ENCODE measurements around the gene MTCL1.

MTCL1 gene

DNA sequence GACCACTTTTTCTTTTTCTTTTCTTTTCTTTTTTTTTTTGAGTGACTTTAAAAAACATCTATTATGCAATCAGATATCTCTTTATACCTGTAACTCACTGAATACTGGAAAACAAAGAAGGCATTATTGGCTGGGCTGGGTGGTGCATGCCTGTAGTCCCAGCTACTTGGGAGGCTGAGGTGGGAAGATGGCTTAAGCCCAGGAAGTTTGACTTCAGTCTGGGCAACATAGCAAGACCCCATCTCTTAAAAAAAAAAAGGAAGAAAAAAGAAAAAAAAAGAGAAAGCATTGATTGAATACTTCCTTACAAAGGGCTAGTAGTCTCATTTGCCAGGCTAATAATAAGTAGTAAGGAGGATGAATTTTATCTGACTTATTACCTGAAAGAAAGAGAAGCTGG lies 2.7 kb upstream of the MTCL1 start:
- Mint-ChIP-seq H3K27me3 (peaks cover 24% of the 10 kb centered on the region), H3K36me3 (no peaks in the 10 kb centered on the region), H3K27ac (no peak overlapping the region), H3K4me1 (ENCODE audit: low read depth) (peaks cover 15% of the 10 kb centered on the region), H3K4me3 (no peak overlapping the region), H3K9me3 (ENCODE audit: low read depth) (no peaks in the 10 kb centered on the region)

DNA sequence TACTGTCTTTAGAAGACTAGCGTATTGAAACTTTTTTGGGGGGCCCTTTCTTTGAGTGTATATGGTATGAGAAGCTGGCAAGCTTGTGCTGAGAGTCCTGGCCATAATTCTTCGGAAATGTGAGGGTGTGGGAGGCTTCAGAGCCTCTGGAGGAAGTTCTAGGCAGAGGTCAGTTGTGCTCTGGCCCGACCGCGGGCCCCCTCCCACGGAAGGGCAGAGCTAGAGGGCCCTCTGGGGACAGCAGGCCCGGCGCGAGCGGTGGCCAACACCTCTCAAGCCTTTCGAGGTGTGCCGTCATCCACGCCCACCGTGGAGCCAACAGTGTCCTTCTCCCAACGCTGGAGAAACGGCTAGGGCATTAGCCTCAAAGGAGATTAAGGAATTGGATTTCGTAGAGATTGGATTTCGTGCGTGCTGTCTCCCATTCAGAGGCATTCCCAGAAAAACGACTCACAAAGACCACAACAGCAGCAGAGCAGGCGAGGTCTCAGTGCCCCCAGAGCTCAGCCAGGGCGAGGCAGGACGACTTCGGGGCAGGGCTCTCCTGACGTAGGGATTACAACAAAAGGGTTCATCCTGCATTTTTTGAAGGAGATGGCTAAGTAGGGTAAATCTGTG lies 2.2 kb upstream of the MTCL1 start:
- Mint-ChIP-seq H3K27ac (no peak overlapping the region), H3K4me1 (ENCODE audit: low read depth) (peaks cover 15% of the 10 kb centered on the region), H3K36me3 (no peaks in the 10 kb centered on the region), H3K9me3 (ENCODE audit: low read depth) (no peaks in the 10 kb centered on the region), H3K4me3 (no peak overlapping the region), H3K27me3 (peaks cover 29% of the 10 kb centered on the region)

DNA sequence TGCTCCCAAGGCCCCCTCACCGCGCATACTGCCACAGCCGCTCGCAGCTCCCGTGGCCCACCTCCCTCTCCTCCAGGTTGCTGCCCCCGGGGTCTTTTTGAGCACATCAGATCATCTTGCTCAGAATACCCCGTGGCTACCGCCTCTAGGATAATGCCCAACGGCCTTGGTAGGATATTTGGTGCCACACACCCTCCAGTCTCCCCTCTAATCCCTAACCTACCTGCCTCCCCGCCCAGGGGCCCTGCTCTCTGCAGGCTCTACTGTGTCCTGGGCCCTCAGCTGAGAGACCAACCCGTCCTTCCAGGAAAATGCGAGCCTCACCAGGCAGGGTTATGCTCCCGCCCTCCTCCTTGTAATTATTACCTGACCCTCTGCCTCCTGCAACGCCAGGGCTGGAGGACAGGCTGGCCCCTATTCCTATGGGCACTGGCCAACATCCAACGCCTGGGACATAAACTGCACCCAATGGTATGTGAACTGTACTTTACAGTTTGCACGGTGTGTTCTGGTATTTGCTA lies 1.5 kb upstream of the MTCL1 start:
- peaks cover 15% of the 10 kb centered on the region for H3K4me1 Mint-ChIP-seq (ENCODE audit: low read depth)
- no peaks in the 10 kb centered on the region for H3K9me3 Mint-ChIP-seq (ENCODE audit: low read depth)
- peak overlapping the region; percentile 88 for H3K4me3 Mint-ChIP-seq
- no peaks in the 10 kb centered on the region for H3K36me3 Mint-ChIP-seq
- H3K27ac Mint-ChIP-seq, result no peak overlapping the region
- H3K27me3 Mint-ChIP-seq, result peaks cover 35% of the 10 kb centered on the region

DNA sequence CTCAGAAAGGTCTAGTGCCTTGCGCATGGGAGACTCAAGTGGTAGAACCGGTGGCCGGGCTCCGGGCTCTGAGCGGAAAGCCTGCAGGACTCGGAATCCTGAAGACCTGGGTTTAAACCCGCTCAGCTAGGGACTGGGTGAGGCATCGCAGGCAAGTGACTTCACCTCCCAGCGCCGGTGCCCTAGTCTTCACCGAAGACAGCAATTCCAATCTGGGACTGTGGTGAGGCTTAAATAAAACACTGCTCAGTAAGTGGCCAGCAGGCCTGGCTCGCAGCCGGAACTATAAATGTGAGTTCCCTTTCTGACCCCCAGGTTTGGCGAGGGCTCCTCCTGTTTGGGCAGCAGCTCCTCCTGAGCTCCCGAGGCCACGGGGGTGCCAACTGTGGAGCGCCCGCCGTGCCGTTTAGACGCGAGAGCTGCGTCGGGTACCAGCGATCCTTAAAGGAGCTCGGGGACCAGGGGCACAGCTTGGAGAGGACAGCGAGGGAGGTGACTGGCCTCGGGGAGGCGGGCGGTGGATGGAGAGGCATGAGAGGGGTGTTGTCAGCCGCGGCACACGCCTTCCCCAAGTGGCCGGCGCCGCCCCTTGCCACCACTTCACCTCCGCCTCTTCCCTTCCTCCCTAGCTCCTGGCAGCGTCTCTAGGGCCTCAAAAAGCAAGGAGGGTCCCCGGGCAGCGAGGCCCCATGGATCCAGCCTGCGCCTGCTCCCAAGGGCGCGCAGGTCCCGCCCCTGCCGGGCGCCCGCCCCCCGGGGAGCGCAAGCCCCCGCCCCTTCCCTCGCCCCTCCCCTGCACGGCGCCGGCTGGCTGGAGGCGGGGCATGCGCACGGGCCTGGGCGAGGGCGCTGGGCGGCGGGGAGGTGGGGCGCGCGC lies 757 bp upstream of the MTCL1 start:
- Mint-ChIP-seq H3K27me3 (peaks cover 35% of the 10 kb centered on the region), H3K4me3 (peak overlapping the region; percentile 88), H3K36me3 (no peaks in the 10 kb centered on the region), H3K27ac (no peak overlapping the region), H3K4me1 (ENCODE audit: low read depth) (peaks cover 15% of the 10 kb centered on the region), H3K9me3 (ENCODE audit: low read depth) (no peaks in the 10 kb centered on the region)

DNA sequence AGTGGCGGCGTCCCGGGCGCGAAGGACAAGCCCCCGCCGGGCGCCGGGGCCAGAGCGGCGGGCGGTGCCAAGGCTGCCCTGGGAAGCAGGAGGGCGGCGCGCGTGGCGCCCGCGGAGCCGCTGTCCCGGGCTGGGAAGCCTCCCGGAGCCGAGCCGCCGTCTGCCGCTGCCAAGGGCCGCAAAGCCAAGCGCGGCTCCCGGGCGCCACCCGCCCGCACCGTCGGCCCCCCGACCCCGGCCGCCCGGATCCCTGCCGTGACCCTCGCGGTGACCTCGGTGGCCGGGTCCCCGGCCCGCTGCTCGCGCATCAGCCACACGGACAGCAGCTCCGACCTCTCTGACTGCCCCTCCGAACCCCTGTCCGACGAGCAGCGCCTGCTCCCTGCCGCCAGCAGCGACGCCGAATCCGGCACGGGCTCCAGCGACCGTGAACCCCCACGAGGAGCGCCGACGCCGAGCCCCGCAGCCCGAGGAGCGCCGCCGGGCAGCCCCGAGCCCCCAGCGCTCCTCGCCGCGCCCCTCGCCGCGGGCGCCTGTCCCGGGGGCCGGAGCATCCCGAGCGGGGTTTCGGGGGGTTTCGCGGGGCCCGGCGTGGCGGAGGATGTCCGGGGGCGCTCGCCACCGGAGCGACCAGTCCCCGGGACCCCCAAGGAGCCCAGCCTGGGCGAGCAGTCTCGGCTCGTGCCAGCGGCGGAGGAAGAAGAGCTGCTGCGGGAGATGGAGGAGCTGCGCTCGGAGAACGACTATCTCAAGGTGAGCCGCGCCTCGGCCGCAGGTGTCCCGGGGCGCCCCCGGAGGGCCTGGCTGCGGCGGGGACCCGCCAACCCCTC lies 820 bp downstream of the MTCL1 start:
- peaks cover 28% of the 10 kb centered on the region for H3K27me3 Mint-ChIP-seq
- no peak overlapping the region for H3K4me3 Mint-ChIP-seq
- peaks cover 15% of the 10 kb centered on the region for H3K4me1 Mint-ChIP-seq (ENCODE audit: low read depth)
- no peaks in the 10 kb centered on the region for H3K36me3 Mint-ChIP-seq
- H3K27ac Mint-ChIP-seq, result no peak overlapping the region
- no peaks in the 10 kb centered on the region for H3K9me3 Mint-ChIP-seq (ENCODE audit: low read depth)

DNA sequence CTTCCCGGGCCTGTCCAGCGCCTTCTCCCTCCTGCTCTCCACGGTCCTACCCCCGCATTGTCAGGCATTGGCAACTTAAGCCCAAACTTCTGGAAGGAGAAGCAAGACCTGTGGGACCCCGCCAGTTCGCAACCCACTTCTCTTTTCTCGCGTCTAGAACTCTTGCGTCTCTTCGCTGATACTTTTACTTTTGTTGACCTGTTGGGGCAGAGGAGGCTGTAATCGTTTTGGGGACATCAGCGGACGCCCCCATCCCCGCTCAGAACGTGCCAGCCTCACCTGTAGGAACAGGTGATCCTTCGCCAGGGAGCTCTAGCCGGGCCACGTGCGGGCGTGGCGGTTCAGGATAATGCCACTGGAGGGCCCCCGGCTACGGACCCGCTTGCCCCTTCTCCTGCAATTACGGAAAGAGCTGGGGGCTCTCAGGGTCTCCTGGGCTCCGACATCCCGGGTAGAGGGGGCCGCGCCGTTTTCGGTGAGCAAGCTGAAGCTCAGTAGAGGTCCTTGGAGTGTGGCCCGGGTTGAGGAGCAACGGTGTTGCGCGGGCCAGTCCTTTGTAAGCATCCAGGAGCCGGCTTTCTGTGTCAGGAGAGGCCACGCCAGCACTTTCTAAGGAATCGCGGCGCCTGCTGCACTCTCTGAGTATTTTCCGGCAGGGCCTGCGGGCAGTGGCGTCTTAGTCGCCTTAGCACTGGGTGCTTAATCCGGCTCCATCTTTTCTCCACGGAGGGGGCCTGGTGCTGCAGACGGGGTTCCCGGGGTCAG lies 1.6 kb downstream of the MTCL1 start:
- Mint-ChIP-seq H3K27me3 (peaks cover 26% of the 10 kb centered on the region), H3K36me3 (no peaks in the 10 kb centered on the region), H3K27ac (no peak overlapping the region), H3K4me3 (peak overlapping the region; percentile 93), H3K9me3 (ENCODE audit: low read depth) (no peaks in the 10 kb centered on the region), H3K4me1 (ENCODE audit: low read depth) (peaks cover 15% of the 10 kb centered on the region)

DNA sequence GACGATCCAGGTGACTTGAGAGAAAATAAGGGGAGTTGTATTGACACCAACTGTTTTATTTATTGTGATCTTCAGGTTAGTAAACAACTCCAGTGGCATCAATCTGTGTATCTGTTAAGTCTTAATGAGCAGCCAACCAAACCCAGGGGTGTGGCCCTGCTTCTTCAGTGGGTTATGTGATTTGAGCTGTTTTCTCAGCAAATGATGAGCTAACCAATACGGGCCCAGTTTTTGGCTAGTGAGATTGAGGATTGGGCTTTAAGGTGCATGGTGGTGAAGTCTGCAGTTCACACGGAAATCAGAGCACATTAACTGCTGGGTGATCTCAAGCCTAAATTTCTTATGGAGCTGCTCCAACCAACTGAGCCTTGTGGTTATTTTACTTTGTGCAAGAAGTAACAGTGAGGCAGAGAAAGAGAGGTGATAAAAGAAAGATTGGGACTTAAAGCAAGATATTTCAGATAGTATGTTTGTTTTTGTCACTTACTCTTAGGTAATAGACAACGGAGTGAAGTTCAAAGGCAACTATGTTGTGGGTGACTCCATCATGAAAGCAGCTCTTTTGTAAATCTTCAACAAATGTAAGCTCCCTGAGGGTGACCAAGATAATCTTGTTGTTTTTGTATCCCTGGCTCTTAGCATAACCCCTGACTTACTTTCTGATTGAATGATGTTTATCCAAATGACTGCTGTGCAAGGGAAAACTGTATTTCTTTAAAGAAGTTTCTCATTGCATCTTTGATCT lies 2.4 kb downstream of the MTCL1 start:
- Mint-ChIP-seq H3K9me3 (ENCODE audit: low read depth) (no peaks in the 10 kb centered on the region), H3K27ac (no peak overlapping the region), H3K4me1 (ENCODE audit: low read depth) (peaks cover 15% of the 10 kb centered on the region), H3K36me3 (no peaks in the 10 kb centered on the region), H3K4me3 (peak overlapping the region; percentile 48), H3K27me3 (peaks cover 26% of the 10 kb centered on the region)

DNA sequence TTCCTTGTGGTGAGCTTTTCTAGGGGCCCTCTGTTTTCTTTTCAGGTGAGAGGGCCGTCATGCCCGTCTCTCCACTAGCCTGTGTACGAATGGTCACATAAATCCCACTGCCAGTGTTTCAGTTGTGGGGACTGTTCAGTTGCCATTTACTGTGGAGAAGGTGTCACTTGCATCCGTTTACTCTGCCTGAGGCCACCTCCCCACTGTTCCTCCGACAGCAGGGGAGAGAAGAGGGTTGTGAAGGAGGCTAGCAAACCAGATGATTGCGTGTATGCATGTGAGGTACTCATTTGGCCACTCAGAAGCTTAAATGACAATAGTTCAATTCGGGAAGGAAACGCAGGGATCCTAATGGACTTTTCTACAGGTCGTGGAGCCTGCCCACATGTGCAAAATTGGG lies 3.3 kb downstream of the MTCL1 start:
- peaks cover 23% of the 10 kb centered on the region for H3K27me3 Mint-ChIP-seq
- H3K4me3 Mint-ChIP-seq, result no peak overlapping the region
- no peak overlapping the region for H3K27ac Mint-ChIP-seq
- H3K4me1 Mint-ChIP-seq (ENCODE audit: low read depth), result peaks cover 15% of the 10 kb centered on the region
- no peaks in the 10 kb centered on the region for H3K9me3 Mint-ChIP-seq (ENCODE audit: low read depth)
- no peaks in the 10 kb centered on the region for H3K36me3 Mint-ChIP-seq

DNA sequence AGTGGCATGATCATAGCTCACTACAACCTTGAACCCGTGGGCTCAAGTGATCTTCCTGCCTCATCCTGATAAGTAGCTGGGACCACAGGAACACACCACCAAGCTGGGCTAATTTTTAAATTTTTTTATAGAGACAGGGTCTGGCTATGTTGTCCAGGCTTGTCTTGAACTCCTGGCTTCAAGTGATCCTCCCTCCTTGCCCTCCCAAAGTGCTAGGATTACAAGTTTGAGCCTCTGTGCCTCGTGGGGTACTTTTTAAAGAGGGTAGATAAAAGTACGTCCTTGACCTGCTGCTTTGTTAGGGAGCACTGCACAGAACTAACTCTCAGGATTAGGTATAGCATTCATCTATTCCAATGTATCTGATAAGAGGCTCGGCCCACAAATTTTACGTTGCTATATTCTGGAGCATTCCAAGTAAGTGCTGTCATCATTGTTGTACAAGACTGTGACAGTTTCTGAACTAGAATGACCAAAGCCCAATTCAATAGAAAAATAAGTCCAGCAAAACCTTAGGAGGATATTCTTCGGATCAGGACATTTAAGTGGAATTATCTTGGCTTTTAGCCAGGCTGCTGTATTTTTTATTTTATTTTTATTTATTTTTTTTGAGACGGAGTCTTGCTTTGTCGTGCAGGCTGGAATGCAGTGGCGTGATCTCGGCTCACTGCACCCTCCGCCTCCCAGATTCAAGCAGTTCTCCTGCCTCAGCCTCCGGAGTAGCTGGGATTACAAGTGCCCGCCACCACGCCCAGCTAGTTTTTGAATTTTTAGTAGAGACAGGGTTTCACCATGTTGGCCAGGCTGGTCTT lies 4.1 kb downstream of the MTCL1 start:
- Mint-ChIP-seq H3K9me3 (ENCODE audit: low read depth) (no peaks in the 10 kb centered on the region), H3K4me3 (no peak overlapping the region), H3K4me1 (ENCODE audit: low read depth) (peaks cover 10% of the 10 kb centered on the region), H3K27ac (no peak overlapping the region), H3K36me3 (no peaks in the 10 kb centered on the region), H3K27me3 (peaks cover 19% of the 10 kb centered on the region)

DNA sequence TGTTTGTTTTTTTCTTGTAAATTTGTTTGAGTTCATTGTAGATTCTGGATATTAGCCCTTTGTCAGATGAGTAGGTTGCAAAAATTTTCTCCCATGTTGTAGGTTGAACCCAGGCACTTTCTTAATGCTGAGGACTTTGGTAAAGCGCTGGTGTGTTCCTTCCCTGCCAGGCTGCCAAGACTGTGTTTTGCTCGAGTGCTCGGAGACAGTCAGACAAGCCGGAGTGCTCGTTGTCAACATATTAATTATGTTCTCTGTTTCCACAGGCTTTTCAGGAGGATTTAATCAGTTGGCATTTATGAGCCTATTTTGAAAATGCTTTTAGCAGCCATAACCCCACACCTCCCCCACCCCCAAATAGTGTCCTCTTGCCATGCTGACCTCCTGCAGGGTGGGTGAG lies 6.4 kb downstream of the MTCL1 start:
- H3K27ac Mint-ChIP-seq, result no peak overlapping the region
- no peak overlapping the region for H3K4me3 Mint-ChIP-seq
- H3K9me3 Mint-ChIP-seq (ENCODE audit: low read depth), result no peaks in the 10 kb centered on the region
- H3K36me3 Mint-ChIP-seq, result no peaks in the 10 kb centered on the region
- H3K4me1 Mint-ChIP-seq (ENCODE audit: low read depth), result peaks cover 7% of the 10 kb centered on the region
- peaks cover 18% of the 10 kb centered on the region for H3K27me3 Mint-ChIP-seq

DNA sequence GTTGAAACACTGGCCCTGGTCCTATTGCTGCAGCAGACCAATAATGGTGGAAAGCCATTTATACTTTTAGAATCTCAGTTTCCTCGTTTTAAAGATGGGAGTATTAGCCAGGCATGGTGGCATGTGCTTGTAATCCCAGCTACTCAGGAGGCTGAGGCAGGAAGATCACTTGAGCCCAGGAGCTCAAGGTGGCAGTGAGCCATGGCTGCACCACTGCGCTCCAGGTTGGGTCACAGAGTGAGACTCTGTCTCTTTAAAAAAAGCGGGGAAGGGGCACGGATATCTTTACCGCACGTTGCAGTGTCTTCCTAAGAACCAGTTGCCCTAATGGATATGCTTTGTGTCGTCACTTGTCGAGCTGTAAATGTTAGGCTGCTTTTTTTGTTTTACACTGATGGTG lies 8.3 kb downstream of the MTCL1 start:
- no peak overlapping the region for H3K4me3 Mint-ChIP-seq
- no peaks in the 10 kb centered on the region for H3K4me1 Mint-ChIP-seq (ENCODE audit: low read depth)
- no peak overlapping the region for H3K27ac Mint-ChIP-seq
- H3K9me3 Mint-ChIP-seq (ENCODE audit: low read depth), result no peaks in the 10 kb centered on the region
- H3K36me3 Mint-ChIP-seq, result no peaks in the 10 kb centered on the region
- H3K27me3 Mint-ChIP-seq, result peaks cover 6% of the 10 kb centered on the region

DNA sequence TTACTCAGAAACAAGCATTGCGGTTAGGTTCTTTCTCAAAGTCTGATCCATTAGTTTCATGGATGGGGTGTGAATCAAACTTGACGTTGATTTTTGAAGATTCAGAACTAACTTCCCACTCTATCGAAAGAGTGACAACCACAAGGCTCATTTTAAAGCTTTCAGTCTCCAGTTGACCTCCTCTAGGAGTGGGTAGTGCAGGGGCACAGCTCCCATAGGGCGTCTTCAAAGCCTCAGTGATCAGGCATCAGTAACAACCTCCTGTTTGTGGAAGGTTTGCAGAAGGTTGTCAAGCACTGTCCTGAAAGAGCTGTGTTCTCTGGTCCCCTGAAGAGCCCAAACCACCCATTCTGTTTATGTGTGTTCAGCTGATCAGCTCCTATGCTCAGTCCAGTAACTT lies 10.2 kb downstream of the MTCL1 start:
- H3K27me3 Mint-ChIP-seq, result peaks cover 4% of the 10 kb centered on the region
- H3K36me3 Mint-ChIP-seq, result no peaks in the 10 kb centered on the region
- H3K27ac Mint-ChIP-seq, result no peak overlapping the region
- no peaks in the 10 kb centered on the region for H3K4me1 Mint-ChIP-seq (ENCODE audit: low read depth)
- H3K9me3 Mint-ChIP-seq (ENCODE audit: low read depth), result no peaks in the 10 kb centered on the region
- H3K4me3 Mint-ChIP-seq, result no peak overlapping the region

DNA sequence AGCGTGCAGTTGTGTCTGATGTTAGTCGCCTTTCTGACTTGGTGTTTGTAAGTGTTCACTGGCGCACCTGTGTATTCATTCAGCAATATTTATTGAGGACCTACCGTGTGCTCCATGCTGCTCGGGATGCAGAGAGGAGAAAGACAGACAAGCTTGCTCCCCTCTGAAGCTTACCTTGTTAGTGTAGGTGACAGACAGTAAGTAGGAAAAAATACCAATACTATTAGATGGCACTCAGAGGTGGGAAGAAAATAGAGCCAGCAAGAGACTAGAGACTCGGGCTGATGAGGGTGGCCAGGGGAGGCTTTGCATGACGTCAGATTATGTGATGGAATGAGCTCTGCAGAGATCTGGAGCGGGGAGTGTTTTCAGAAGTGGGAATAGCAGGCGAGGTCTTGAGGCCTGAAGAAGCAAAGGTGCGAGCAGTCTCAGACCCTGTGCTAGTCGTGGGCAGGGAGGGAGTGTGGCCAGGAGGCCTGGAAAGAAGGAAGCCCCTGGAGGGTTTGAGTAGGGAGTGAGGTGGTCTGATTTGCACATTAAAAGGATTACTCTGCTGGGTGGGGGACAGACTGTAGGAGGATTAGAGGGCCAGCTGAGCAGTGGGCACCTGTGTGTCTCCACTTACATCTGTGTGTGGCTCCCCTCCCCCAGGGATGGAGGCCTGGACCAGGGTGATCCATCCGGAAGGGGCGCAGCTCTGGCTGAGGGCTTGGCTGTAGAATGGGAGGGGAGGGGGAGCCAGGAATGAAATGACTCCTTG lies 11.8 kb downstream of the MTCL1 start:
- Mint-ChIP-seq H3K27ac (no peak overlapping the region), H3K4me3 (no peak overlapping the region), H3K4me1 (ENCODE audit: low read depth) (no peaks in the 10 kb centered on the region), H3K9me3 (ENCODE audit: low read depth) (no peaks in the 10 kb centered on the region), H3K27me3 (peaks cover 4% of the 10 kb centered on the region), H3K36me3 (no peaks in the 10 kb centered on the region)

Data from activated naive CD8-positive, alpha-beta T cell (primary cell).